ENCODE measurements around the gene MYOD1.

GRCh38 chr11:17767914-17768313 lies 48.5 kb downstream of the MYOD1 start:
- TF ChIP-seq POLR2A (IDR thresholded peaks at IDR 0.05) (no peak), CTCF (IDR thresholded peaks at IDR 0.05) (no peak)
